AG09309 (cell line): ENCODE results near the gene SLC2A6.

Experiments used
- DNase-seq: peaks from one replicate; pipeline ENCODE4 v3.0.0-alpha.2; 2010; ENCODE audit warnings: low read depth
- H3K4me3 ChIP-seq: 2 replicates; pipeline ENCODE4 v1.5.1; 2011; ENCODE audit warnings: mild to moderate bottlenecking, low read depth, low read length, moderate library complexity; ENCODE audit not compliant: control insufficient read depth
- CTCF ChIP-seq: IDR thresholded peaks from 2 replicates; pipeline ENCODE4 v1.5.1; 2011; ENCODE audit warnings: mild to moderate bottlenecking, low read depth, low read length, inconsistent platforms; ENCODE audit not compliant: insufficient read depth, control insufficient read depth; ENCODE audit errors: missing control alignments

SLC2A6 gene, protein sequence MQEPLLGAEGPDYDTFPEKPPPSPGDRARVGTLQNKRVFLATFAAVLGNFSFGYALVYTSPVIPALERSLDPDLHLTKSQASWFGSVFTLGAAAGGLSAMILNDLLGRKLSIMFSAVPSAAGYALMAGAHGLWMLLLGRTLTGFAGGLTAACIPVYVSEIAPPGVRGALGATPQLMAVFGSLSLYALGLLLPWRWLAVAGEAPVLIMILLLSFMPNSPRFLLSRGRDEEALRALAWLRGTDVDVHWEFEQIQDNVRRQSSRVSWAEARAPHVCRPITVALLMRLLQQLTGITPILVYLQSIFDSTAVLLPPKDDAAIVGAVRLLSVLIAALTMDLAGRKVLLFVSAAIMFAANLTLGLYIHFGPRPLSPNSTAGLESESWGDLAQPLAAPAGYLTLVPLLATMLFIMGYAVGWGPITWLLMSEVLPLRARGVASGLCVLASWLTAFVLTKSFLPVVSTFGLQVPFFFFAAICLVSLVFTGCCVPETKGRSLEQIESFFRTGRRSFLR

GRCh38 chr9:133478851-133479711, at the start of gene SLC2A6:
Gene SLC2A6, minus strand, starts transcription at chr9:133479099. Its CDS starts 40 bp downstream, at chr9:133479059.
- TF ChIP-seq CTCF: no peak
- DNase-seq: no peak
- peak within 1 kb of the TSS; percentile 54 for H3K4me3 ChIP-seq

GRCh38 chr9:133528001-133528875, 49.3 kb upstream of the SLC2A6 start:
- H3K4me3 ChIP-seq: no peak overlapping the region
- TF ChIP-seq CTCF: no peak
- DNase-seq: no peak

- DNase-seq: no peak
- no peak for TF ChIP-seq CTCF
- no peak overlapping the region for H3K4me3 ChIP-seq
Measured at GRCh38 chr9:133527444-133527920, 48.6 kb upstream of the SLC2A6 start.

DNA sequence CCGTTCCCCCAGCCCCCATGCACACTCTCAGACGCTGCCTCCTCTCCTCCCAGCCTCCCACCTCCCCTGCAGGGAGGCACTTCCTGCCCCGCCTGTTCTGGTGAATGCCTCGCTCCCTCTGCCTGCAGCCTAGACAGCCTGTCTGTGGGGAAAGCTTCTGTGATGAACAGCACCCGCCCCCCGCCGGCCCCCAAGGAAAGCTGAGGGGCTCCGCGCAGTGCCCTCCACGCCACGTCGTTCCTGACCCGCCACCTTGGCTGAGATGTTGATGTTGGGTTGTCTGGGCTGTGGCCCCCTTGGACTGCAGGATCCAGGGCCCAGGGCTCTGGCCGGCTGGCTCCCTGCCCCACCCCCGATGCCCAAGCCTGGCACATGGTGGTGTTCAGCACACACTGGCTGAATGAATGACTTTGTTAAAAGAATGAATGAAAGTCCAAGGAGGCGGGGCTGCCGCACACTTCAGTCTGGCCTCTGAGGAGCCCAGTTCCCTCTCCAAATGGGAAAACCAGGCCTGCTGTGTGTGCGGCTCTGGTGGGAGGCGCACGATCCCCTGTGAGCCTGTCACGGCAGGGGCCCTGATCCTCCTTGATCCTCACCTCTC, 47.9 kb upstream of the SLC2A6 start:
- H3K4me3 ChIP-seq: no peak overlapping the region
- DNase-seq: no peak
- no peak for TF ChIP-seq CTCF

GRCh38 chr9:133525677-133526076, 46.8 kb upstream of the SLC2A6 start:
- no peak overlapping the region for H3K4me3 ChIP-seq
- TF ChIP-seq CTCF: no peak
- no peak for DNase-seq
